Neuronal stem cell (in vitro differentiated cells): Measurements from ENCODE around the gene CCDC92.

Experiments used
- DNase-seq: peaks from one replicate; pipeline ENCODE4 v3.0.0-alpha.2; 2013; ENCODE audit warnings: low spot score
- H2AFZ ChIP-seq: one replicate; pipeline ENCODE4 v1.6.1; 2013; ENCODE audit warnings: mild to moderate bottlenecking, low read length, inconsistent platforms
- H2AK5ac ChIP-seq: 2 replicates; pipeline ENCODE4 v1.6.1; 2013; ENCODE audit warnings: low read depth, mild to moderate bottlenecking, inconsistent platforms, low read length, moderate library complexity, mixed read lengths
- H2BK120ac ChIP-seq: 2 replicates; pipeline ENCODE4 v1.6.1; 2013; ENCODE audit warnings: low read depth, mild to moderate bottlenecking, inconsistent platforms, low read length, moderate library complexity, mixed read lengths
- H2BK12ac ChIP-seq: one replicate; pipeline ENCODE4 v1.6.1; 2013; ENCODE audit warnings: low read length, inconsistent platforms
- H2BK15ac ChIP-seq: 2 replicates; pipeline ENCODE4 v1.6.1; 2013; ENCODE audit warnings: mild to moderate bottlenecking, low read length, inconsistent platforms, mixed read lengths
- H2BK5ac ChIP-seq: one replicate; pipeline ENCODE4 v1.6.1; 2013; ENCODE audit warnings: inconsistent platforms, mild to moderate bottlenecking, low read length, moderate library complexity
- H3K14ac ChIP-seq: one replicate; pipeline ENCODE4 v1.6.1; 2013; ENCODE audit warnings: low read length, inconsistent platforms
- H3K18ac ChIP-seq: 2 replicates; pipeline ENCODE4 v1.6.1; 2013; ENCODE audit warnings: low read length, inconsistent platforms
- H3K23ac ChIP-seq: 2 replicates; pipeline ENCODE4 v1.6.1; 2013; ENCODE audit warnings: low read depth, mild to moderate bottlenecking, mixed read lengths, low read length, inconsistent platforms; ENCODE audit not compliant: poor library complexity
- H3K27ac ChIP-seq: replicated peaks from 3 replicates; pipeline ENCODE4 v1.5.1; 2013; ENCODE audit warnings: low read length, inconsistent platforms
- H3K27me3 ChIP-seq, 3 experiments: 2 replicates each; pipeline ENCODE4 v1.6.1; 2013; ENCODE audit warnings: low read length in 3 of 3, mild to moderate bottlenecking in 2 of 3, inconsistent platforms in 1 of 3, low read depth in 1 of 3, mixed read lengths in 1 of 3, moderate library complexity in 1 of 3; ENCODE audit not compliant: control insufficient read depth in 3 of 3, insufficient read depth in 3 of 3
- H3K36me3 ChIP-seq, 2 donors: replicated peaks in 1 of 2; 2 replicates each; pipeline ENCODE4 v1.6.1; 2013; ENCODE audit warnings: low read length in 2 of 2; ENCODE audit not compliant: control insufficient read depth in 2 of 2, insufficient read depth in 2 of 2
- H3K4ac ChIP-seq: 2 replicates; pipeline ENCODE4 v1.6.1; 2013; ENCODE audit warnings: inconsistent platforms, mild to moderate bottlenecking, low read length, moderate library complexity
- H3K4me1 ChIP-seq, 2 donors: 1 replicate in 1 of 2; 2 replicates in 1 of 2; pipeline ENCODE4 v1.6.1; 2013; ENCODE audit warnings: low read length in 2 of 2, low read depth in 1 of 2; ENCODE audit not compliant: control insufficient read depth in 2 of 2, insufficient read depth in 1 of 2
- H3K4me2 ChIP-seq: one replicate; pipeline ENCODE4 v1.6.1; 2013; ENCODE audit warnings: mild to moderate bottlenecking, low read length, inconsistent platforms; ENCODE audit not compliant: insufficient read depth, poor library complexity, severe bottlenecking
- H3K4me3 ChIP-seq, 2 donors: 2 replicates each; pipeline ENCODE4 v1.5.1; 2013; ENCODE audit warnings: low read length in 2 of 2, mild to moderate bottlenecking in 2 of 2, inconsistent platforms in 1 of 2, moderate library complexity in 1 of 2
- H3K79me1 ChIP-seq: one replicate; pipeline ENCODE4 v1.6.1; 2013; ENCODE audit warnings: low read depth, mild to moderate bottlenecking, inconsistent platforms, low read length, moderate library complexity
- H3K9ac ChIP-seq: one replicate; pipeline ENCODE4 v1.6.1; 2013; ENCODE audit warnings: mild to moderate bottlenecking, low read depth, low read length, inconsistent platforms; ENCODE audit not compliant: poor library complexity
- H3K9me3 ChIP-seq, 2 donors: replicated peaks in 1 of 2; 2 replicates each; pipeline versions ENCODE3 to v1.6.1; 2013; ENCODE audit warnings: low read length in 2 of 2, mild to moderate bottlenecking in 2 of 2, inconsistent platforms in 1 of 2, low read depth in 1 of 2, mixed read lengths in 1 of 2, moderate library complexity in 1 of 2; ENCODE audit not compliant: control insufficient read depth in 2 of 2, insufficient read depth in 1 of 2
- H4K8ac ChIP-seq: one replicate; pipeline ENCODE4 v1.6.1; 2013; ENCODE audit warnings: low read depth, mild to moderate bottlenecking, inconsistent platforms, low read length, moderate library complexity
- H4K91ac ChIP-seq: one replicate; pipeline ENCODE4 v1.6.1; 2013; ENCODE audit warnings: low read length, low read depth, mild to moderate bottlenecking, inconsistent platforms; ENCODE audit not compliant: poor library complexity
- WGBS, 2 donors: extraction: QIAGEN DNeasy Blood & Tissue Kit; methylation state at CpG; one replicate each; pipeline ENCODE4 v1.1.7; 2013; ENCODE audit warnings: missing lambda C conversion rate in 2 of 2, mixed read lengths in 1 of 2; ENCODE audit not compliant: insufficient read length in 2 of 2, insufficient replicate concordance in 1 of 2; ENCODE audit errors: extremely low coverage in 2 of 2; 5-methylcytosine and 5-hydroxymethylcytosine counted together

The CCDC92 gene

GRCh38 chr12:123992118-123992825 is 19.6 kb upstream of the CCDC92 start:
- Histone ChIP-seq H3K27me3 (no peaks in the 10 kb centered on the region), H3K4ac (no peak overlapping the region), H4K8ac (no peak overlapping the region), H3K36me3 (peaks cover 32 to 73% of the 10 kb centered on the region in 2 donors), H3K9me3 (no peaks in the 10 kb centered on the region), H3K4me3 (no peak overlapping the region), H3K9ac (no peak overlapping the region), H2BK120ac (no peak overlapping the region), H2AFZ (no peak overlapping the region), H2BK15ac (no peak overlapping the region), H4K91ac (no peak overlapping the region), H3K79me1 (no peaks in the 10 kb centered on the region), H2BK12ac (no peak overlapping the region), H3K4me1 (peaks cover 13 to 19% of the 10 kb centered on the region in 2 donors), H3K23ac (no peak overlapping the region), H3K18ac (no peak overlapping the region), H2BK5ac (no peak overlapping the region), H2AK5ac (no peak overlapping the region), H3K27ac (no peak overlapping the region), H3K14ac (no peak overlapping the region), H3K4me2 (no peak overlapping the region)
- no CpG with 5 or more reads among the region's 8 CpGs for whole genome bisulfite sequencing, 2 donors
- no peak for DNase-seq

DNA sequence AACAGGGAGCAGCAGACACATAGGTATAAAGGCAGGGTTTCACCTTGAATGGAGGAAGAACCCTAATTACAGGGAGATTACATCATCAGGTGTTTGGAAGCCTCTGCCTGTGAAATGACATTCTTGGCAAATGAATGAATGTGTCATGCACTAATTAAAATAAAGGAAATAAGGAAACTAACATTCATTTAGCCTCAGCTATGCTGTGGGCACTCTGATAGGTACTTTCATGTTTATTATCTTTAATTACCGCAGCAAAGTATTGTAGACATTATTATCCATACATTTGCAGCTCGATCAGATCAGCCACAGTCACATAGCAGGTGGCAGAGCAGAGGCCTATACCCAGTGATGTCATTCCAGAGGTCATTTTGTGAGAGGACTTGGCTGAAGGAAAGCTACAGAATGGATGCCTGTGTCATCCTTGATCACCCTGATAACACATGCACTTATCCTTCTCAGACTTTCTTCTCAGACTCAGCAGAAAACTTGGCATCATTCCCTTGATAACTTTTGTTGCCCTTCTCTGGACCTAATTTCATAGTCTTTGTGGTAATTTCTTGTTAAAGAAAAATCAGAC is 18.8 kb upstream of the CCDC92 start:
- peaks cover 31 to 76% of the 10 kb centered on the region in 2 donors for H3K36me3 ChIP-seq
- no peak overlapping the region for H3K9ac ChIP-seq
- H4K91ac ChIP-seq = no peak overlapping the region
- H2BK12ac ChIP-seq = no peak overlapping the region
- H3K79me1 ChIP-seq = no peaks in the 10 kb centered on the region
- no peak overlapping the region for H2BK120ac ChIP-seq
- no peaks in the 10 kb centered on the region for H3K27me3 ChIP-seq
- H3K23ac ChIP-seq = no peak overlapping the region
- no peaks in the 10 kb centered on the region for H3K9me3 ChIP-seq
- no peak overlapping the region for H3K14ac ChIP-seq
- no peak overlapping the region for H3K4me2 ChIP-seq
- H2BK5ac ChIP-seq = no peak overlapping the region
- no peak overlapping the region for H2AK5ac ChIP-seq
- no peak for DNase-seq
- peaks cover 9 to 13% of the 10 kb centered on the region in 2 donors for H3K4me1 ChIP-seq
- no peak overlapping the region for H3K18ac ChIP-seq
- H3K4ac ChIP-seq = no peak overlapping the region
- H4K8ac ChIP-seq = no peak overlapping the region
- no CpG with 5 or more reads among the region's 2 CpGs for WGBS, 2 donors
- H3K27ac ChIP-seq = no peak overlapping the region
- H2AFZ ChIP-seq = no peak overlapping the region
- no peak overlapping the region for H3K4me3 ChIP-seq
- no peak overlapping the region for H2BK15ac ChIP-seq

GRCh38 chr12:123990511-123990910 is 17.9 kb upstream of the CCDC92 start:
- peaks cover 31 to 86% of the 10 kb centered on the region in 2 donors for H3K36me3 ChIP-seq
- no peak overlapping the region for H3K4me2 ChIP-seq
- H2BK120ac ChIP-seq = no peak overlapping the region
- H3K4me1 ChIP-seq = peaks cover 2 to 5% of the 10 kb centered on the region in 2 donors
- H3K4me3 ChIP-seq = no peak overlapping the region
- no peak overlapping the region for H3K9ac ChIP-seq
- no peak overlapping the region for H3K27ac ChIP-seq
- WGBS, 2 donors = no CpG with 5 or more reads among the region's 4 CpGs
- H2AFZ ChIP-seq = no peak overlapping the region
- no peak overlapping the region for H3K4ac ChIP-seq
- no peaks in the 10 kb centered on the region for H3K9me3 ChIP-seq
- no peak for DNase-seq
- no peak overlapping the region for H2BK12ac ChIP-seq
- H3K23ac ChIP-seq = no peak overlapping the region
- H4K91ac ChIP-seq = no peak overlapping the region
- no peak overlapping the region for H2BK15ac ChIP-seq
- no peaks in the 10 kb centered on the region for H3K27me3 ChIP-seq
- H4K8ac ChIP-seq = no peak overlapping the region
- H2BK5ac ChIP-seq = no peak overlapping the region
- H2AK5ac ChIP-seq = no peak overlapping the region
- H3K18ac ChIP-seq = no peak overlapping the region
- no peaks in the 10 kb centered on the region for H3K79me1 ChIP-seq
- no peak overlapping the region for H3K14ac ChIP-seq

- Histone ChIP-seq H3K4me1 (peaks cover 0 to 2% of the 10 kb centered on the region in 2 donors), H2AFZ (no peak overlapping the region), H2AK5ac (no peak overlapping the region), H3K14ac (no peak overlapping the region), H3K4ac (no peak overlapping the region), H3K4me2 (no peak overlapping the region), H3K23ac (no peak overlapping the region), H2BK5ac (no peak overlapping the region), H2BK120ac (no peak overlapping the region), H3K9me3 (no peaks in the 10 kb centered on the region), H3K4me3 (no peak overlapping the region), H2BK15ac (no peak overlapping the region), H2BK12ac (no peak overlapping the region), H4K91ac (no peak overlapping the region), H4K8ac (no peak overlapping the region), H3K27ac (no peak overlapping the region), H3K27me3 (no peaks in the 10 kb centered on the region), H3K79me1 (no peaks in the 10 kb centered on the region), H3K18ac (no peak overlapping the region), H3K36me3 (peaks cover 30 to 93% of the 10 kb centered on the region in 2 donors), H3K9ac (no peak overlapping the region)
- no CpG with 5 or more reads among the region's 1 CpG for WGBS, 2 donors
- DNase-seq = no peak
These were observed 17.1 kb upstream of the CCDC92 start for GRCh38 chr12:123989753-123990152.
